HEK293 (cell line): Measurements from ENCODE around the gene SPECC1.

Experiments used
- ZNF292 ChIP-seq: fragments of 450-650 bp; formaldehyde crosslinking; IDR thresholded peaks from 2 replicates; pipeline ENCODE4 v1.5.1; 2016; ENCODE audit warnings: low read depth, missing biosample characterization, missing genetic modification characterization, borderline replicate concordance
- ZNF544 ChIP-seq: fragments of 450-650 bp; formaldehyde crosslinking; IDR thresholded peaks from 2 replicates; pipeline ENCODE4 v1.5.0; 2017; ENCODE audit warnings: missing biosample characterization, missing genetic modification characterization
- TF ChIP-seq, protein P1 (sequence below): fragments of 450-650 bp; formaldehyde crosslinking; IDR thresholded peaks from 2 replicates; pipeline ENCODE4 v1.5.1; 2016; ENCODE audit warnings: missing biosample characterization, missing genetic modification characterization

DNA sequence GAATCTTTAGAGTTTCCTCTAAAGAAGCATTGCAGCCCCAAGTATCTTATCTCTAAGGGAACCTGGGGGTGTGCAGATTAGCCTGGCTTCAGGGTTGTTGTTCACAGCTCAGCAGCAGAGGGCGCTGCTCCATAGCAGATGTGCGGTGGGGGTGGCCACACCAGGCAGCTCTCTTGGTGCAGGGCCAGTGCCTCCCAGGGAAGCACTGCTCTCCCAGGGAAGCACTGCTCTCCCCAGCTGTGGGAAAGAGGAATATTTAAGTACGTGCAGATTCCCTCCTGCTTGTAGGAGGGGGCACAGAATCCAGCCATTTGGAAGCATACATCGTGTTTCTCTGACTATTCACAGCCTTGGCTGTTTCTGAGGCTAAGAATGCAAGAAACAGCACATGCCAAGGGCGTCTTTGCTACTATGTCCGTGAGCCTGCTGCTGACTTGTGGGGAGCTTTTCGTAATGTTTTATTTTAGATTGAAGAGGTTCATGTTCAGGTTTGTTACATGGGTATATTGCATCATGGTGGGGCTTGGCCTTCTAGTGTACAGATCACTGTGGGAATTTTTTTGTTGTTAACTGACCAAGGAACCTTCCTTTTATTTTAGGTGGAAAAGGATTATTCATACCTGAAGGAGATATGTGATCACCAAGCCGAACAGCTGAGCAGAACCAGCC is 217.8 kb downstream of the SPECC1 start:
- no peak for TF ChIP-seq ZNF292
- TF ChIP-seq ZNF544 (tag by site-specific recombination): no peak
- TF ChIP-seq, protein P1, sequence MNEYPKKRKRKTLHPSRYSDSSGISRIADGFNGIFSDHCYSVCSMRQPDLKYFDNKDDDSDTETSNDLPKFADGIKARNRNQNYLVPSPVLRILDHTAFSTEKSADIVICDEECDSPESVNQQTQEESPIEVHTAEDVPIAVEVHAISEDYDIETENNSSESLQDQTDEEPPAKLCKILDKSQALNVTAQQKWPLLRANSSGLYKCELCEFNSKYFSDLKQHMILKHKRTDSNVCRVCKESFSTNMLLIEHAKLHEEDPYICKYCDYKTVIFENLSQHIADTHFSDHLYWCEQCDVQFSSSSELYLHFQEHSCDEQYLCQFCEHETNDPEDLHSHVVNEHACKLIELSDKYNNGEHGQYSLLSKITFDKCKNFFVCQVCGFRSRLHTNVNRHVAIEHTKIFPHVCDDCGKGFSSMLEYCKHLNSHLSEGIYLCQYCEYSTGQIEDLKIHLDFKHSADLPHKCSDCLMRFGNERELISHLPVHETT: no peak
